Measurements from ENCODE around the gene INHBB.
"Not testable (repeated sequence)": the region's sequence is repeated elsewhere in the genome, so short reads cannot be mapped to it uniquely, and the experiment has no call there.

Gene INHBB

GRCh38 chr2:120316528-120317179 is 29.3 kb upstream of the INHBB start:
- no peak for DNase-seq

DNA sequence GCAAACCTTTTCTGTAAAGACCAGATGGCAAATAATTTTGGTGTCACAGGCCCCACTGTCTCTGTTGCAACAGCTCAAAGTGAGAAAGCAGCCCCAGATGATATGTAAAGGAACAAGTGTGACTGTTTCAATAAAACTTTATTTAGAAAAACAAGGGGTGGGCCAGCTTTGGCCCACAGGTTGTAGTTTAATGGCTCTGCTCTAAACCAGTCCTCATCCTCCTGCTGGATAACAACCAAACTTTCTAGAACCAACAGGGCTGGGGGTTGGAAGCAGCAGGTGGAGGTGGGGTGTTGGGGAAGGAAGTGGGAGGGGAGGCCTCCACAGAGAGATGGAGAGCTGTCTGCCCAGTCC is 28.8 kb upstream of the INHBB start:
- DNase-seq, result no peak

DNA sequence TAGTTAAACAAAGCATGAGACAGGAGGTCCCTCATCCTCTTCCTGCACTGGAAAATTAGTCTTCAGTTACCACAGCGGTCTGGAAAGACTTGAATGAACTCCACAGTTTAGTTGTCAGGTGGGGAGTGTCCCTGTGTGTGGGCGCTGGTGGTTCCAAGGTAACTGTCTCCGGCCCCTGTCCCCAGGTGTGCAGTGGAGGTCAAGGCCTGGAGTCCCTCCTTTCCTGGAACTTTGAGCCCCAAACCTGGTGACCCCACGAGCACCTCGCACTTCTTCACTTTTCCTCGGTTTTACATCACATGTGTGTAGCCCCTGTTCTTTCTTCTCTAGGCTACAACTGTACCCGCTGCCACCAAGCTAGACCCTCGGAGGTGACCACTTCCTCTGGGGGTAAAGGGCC is 28.0 kb upstream of the INHBB start:
- DNase-seq, result no peak

- DNase-seq, result peak in 1 of 14 donors; percentile 16
Measured at GRCh38 chr2:120318626-120319025, 27.3 kb upstream of the INHBB start.

- no peak for DNase-seq
Measured at GRCh38 chr2:120319123-120319522, 26.8 kb upstream of the INHBB start.

- no peak for DNase-seq
Measured at GRCh38 chr2:120319686-120320317, 26.1 kb upstream of the INHBB start.

GRCh38 chr2:120320318-120320851 is 25.6 kb upstream of the INHBB start:
- DNase-seq, result no peak

GRCh38 chr2:120320887-120321556 is 24.9 kb upstream of the INHBB start:
- DNase-seq, result not testable (repeated sequence)

DNA sequence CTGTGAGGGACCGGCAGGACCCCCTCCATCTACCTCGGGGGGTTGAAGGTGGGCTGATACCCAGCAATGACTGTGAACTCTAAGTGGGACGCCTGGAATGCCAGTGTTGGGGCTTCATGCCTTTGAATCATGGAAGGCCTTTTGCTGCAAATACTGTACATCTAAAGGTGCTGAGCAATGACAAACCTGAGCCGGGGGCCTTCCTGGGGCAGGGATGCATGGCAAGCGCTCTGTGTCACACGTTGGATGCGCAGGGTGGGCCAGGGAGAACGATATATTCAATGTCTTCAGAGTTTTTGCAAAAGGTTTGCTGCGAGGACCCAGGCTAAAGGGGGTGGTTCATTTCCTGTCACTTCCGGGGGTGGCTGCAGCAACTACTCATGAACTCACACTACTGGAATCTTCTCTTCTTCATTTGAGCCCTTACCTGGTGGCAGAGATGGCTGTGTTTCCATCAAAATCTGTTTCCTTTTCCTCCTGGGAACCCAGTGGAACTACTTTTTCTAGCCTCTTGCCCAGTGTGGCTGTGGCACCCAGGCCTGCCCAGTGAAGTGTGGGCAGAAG is 24.1 kb upstream of the INHBB start:
- no peak for DNase-seq

- no peak for DNase-seq
Measured at GRCh38 chr2:120322329-120322728, 23.6 kb upstream of the INHBB start.

DNA sequence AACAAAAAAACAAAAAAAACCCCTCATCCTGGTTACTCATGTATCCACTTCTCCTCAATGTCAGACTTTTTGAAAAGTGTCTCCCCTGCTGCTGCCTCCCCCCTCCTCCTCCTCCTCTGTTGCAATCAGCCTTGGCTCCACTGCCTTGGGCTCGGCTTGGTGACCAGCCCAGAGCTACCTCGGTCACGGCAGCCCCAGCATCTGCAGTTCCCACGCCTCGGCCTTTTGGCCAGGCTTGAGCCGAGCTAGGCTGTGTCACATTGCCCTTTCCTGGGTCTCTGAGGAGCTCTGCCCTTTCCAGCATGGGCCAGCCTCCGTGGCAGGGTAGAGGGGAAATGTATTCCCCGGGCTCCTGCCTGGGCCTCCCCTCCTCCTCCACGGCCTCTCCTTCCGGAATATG is 22.7 kb upstream of the INHBB start:
- peak in 1 of 14 donors; percentile 54 for DNase-seq

DNA sequence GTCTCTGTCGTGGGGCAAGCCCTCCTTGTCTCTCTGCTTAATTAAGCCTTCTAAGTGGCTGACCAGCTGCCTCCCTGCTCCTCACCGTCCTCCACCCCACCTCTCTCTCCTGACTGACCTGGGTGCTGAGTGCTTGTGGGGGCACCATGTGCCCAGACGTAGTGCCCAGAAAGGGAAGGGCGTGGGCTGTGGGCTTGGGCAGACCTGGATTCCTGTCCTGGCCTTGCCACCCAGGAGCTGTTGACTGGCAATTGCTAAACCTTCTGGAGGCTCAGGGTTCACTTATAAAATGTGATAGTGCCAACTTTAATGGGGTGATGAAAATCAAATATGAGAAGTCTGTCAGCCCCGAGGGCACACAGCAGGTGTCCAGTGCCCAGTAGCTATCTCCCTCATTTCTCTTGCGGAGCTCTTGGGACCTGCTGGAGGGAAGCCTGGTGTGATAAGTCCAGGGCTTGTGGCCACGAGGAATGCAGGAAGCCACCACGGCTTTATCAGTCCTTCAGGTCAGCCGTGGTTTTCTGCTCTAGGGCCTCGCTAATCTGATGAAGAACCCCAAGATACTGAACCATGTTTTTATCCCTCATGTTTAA is 22.0 kb upstream of the INHBB start:
- no peak for DNase-seq

DNA sequence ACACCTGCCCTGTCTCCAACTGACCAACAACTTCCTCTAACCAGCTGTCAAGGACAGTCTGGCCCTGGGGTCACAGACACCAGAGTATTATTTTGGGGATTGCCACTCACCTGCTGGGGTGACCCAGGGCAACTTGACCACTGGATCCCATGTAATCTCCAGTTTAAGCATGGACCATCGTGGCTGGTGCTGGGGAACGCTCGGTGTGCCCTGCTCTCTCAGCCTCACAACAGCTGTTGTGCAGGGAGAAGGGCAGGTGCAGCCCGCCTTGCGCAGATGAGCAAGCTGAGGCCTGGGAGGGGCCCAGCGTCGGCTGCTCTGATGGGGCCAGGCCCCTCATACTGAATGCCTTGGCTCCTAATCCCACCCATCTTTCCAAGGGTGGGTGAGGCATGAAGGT is 21.0 kb upstream of the INHBB start:
- DNase-seq, result no peak

GRCh38 chr2:120326066-120326465 is 19.9 kb upstream of the INHBB start:
- no peak for DNase-seq

DNA sequence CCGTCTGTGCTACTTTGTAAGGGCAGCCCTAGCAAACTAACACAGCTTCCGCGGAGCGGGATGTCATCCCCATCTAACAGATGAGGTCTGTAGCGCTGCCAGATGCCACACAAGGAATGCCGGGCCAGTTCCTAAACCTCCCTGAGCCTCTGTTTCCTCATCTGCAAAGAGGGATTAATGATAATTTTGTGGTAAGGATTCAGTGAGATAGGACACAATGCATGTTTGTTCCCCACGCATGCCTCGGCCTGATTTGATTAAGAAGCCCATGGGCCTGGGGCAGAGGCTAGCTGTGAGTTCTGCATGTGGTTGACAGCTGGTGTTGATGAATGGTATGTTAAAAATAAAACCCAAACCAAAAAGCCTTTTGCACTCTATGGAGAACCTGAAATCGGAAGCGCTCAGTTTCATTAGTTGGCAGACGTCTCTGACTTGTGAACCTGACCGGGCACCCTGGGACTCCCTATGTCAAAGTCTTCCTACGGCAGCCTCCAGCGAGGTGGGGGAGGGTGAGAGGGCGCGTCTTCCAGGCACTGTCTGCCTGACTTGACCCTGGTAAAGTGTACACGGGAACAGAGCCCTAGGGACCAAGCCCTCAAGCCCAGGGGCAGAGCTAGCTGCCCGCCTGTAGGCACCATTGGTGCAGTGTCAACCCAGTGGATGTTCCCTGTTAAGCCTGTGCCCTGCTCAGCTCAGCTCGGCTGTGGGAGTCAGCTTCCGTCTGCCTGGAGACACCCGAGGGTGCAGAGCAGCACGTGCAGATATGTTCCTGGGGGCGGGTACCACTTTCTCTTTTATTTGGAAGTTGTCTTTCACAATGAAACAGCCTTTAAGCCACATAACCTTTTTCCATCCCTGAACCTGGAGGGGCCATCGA is 14.8 kb upstream of the INHBB start:
- DNase-seq, result no peak

DNA sequence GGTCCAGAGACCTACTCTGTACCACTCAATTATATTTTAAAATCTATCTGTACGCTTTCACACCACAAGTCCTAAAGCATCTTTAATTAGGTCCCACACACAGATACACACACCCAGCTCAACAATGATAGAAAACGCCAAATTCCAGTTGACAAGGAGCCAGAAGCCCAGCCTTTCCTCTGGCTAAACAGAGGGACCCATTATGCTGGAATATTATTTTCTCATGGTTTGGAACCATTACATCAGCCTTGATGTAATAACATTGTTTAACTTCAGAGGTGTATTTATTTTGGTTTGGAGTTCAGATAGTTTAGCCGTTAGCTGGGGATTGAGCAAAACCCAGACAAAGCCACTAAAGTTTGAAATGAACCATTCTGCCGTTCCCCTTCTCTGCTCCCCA is 14.0 kb upstream of the INHBB start:
- DNase-seq, result no peak

GRCh38 chr2:120332384-120332783 is 13.6 kb upstream of the INHBB start:
- DNase-seq, result no peak

- no peak for DNase-seq
Measured at GRCh38 chr2:120334068-120334467, 11.9 kb upstream of the INHBB start.

DNA sequence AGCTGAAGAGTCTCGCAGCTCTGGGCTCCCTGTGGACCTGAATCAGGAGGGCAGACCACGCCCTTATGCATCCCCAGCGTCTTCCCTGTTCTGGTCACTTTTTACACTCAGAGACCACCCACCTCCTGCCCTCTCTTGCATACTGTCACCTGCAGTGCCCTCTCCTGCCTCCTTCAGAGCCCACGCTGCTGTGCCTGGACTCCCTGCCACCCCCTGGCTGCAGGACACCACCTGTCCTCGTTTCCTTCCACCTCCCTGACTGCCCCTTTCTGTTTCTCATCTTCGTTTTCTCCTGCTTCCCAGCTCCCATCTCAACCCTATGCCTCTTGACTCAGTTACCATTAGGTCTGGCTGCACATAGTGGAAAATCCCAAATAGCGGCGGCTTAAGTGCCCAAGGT is 9.2 kb upstream of the INHBB start:
- DNase-seq, result no peak

- DNase-seq, result no peak
Measured at GRCh38 chr2:120338015-120338414, 7.9 kb upstream of the INHBB start.

DNA sequence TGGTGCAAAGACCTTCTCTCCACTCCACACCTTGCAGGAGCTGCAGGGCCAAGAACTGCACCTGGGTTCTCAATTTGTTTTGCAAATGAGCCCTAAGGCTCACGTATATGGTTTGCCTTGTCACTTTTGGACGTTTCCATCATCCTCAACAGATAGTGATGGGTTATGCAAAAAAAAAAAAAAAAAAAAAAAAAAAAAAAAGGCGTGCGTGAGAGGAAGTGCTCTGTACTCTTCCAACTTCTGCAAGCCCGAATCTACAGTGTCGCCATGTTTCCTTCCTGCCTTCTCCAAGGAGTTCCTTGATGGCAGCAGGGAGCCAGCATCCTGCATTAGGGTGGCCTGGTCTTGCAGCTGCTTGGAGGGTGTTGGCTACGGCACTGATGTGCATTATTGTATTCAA is 4.0 kb upstream of the INHBB start:
- no peak for DNase-seq

- no peak for DNase-seq
Measured at GRCh38 chr2:120342446-120342845, 3.5 kb upstream of the INHBB start.
